NB4 (cell line): ENCODE data around the gene TREML1.

ENCODE experiments used
- CTCF ChIP-seq: IDR thresholded peaks from one replicate; pipeline ENCODE4 v1.5.1; 2012; ENCODE audit warnings: low read depth, low read length
- MAX ChIP-seq: IDR thresholded peaks from 2 replicates; pipeline ENCODE4 v1.6.1; 2011; ENCODE audit warnings: low read depth, low read length
- POLR2A ChIP-seq: IDR thresholded peaks from 2 replicates; pipeline ENCODE4 v1.6.1; 2011; ENCODE audit warnings: mild to moderate bottlenecking; ENCODE audit not compliant: insufficient read length; ENCODE audit errors: extremely low read depth

GRCh38 chr6:41156001-41156400, 1.9 kb upstream of the TREML1 start:
- TF ChIP-seq CTCF (no peak), POLR2A (no peak), MAX (no peak)
